Brain microvascular endothelial cell (primary cell): ENCODE data around the gene BRWD1.

Experiments
- DNase-seq: peaks from one replicate; pipeline ENCODE4 v3.0.0-alpha.2; 2020
- H3K27ac ChIP-seq: fragments of 250-450 bp; sonication (Bioruptor Pico); 2 replicates; pipeline ENCODE4 v1.5.1; 2020; ENCODE audit warnings: mild to moderate bottlenecking, moderate library complexity
- H3K27me3 ChIP-seq: fragments of 250-450 bp; sonication (Bioruptor Pico); replicated peaks from 2 replicates; pipeline ENCODE4 v1.5.1; 2020; ENCODE audit warnings: mild to moderate bottlenecking
- H3K36me3 ChIP-seq: fragments of 250-450 bp; sonication (Bioruptor Pico); replicated peaks from 2 replicates; pipeline ENCODE4 v1.5.1; 2020; ENCODE audit warnings: mild to moderate bottlenecking
- H3K4me3 ChIP-seq: 2 replicates; pipeline ENCODE4 v1.5.1; 2011; ENCODE audit warnings: low read depth, mild to moderate bottlenecking, control low read depth, low read length, moderate library complexity
- CTCF ChIP-seq: IDR thresholded peaks from 2 replicates; pipeline ENCODE4 v1.5.1; 2011; ENCODE audit warnings: low read depth, mild to moderate bottlenecking, moderate library complexity, low read length, control low read depth, inconsistent platforms; ENCODE audit errors: missing control alignments
- in situ Hi-C: cut with HindIII; loops from 2 replicates; pipeline ENCODE4 v1.10.0; 2017; ENCODE audit warnings: low sequenced_read_pairs, low pct_ligation_motif_present

BRWD1 gene

DNA sequence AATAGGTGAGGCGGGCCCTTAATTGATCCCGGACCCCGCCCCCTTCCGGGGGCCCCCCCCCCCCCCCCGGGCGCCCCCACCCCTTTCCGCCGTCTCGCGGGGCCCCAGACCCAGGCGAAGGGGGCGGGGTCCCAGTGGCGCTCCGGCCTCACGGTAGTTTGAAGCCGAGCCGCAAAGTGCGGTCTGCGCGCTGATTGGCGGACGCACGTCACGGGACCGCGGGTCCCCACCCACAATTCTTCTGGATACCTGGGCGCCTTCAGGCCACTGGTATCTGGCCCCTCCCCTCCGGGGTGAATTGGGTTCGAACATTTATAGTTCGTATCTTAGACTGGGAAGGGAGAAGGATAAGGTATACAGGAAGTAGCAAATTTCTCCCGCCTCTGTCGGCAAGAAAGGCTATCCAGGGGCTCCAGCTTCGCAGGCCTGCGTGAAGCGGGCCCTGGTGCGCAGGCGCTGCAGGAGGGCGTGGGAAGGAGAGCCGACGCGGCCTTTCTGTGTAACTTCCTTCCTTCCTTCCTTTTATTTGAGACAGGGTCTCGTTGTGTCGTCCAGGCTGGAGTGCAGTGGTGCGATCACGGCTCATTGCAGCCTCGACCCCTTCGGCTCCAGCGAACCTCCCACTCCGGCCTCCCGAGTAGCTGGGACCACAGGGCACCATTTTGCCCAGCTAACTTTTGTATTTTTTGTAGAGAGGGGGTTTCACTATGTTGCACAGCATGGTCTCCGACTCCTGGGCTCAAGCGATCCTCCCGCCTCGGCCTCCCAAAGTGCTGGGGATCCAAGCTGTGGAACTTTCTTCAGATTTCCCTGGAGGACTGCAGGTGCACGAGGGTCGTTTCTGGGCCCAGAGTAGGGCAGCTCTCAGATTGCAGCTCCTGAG lies 36.0 kb upstream of the BRWD1 start:
- in situ Hi-C loops, result no loop called here
- Histone ChIP-seq H3K36me3 (peaks cover 15% of the 10 kb centered on the region), H3K27me3 (no peaks in the 10 kb centered on the region), H3K4me3 (peak overlapping the region; percentile 61), H3K27ac (peak overlapping the region; percentile 35)
- TF ChIP-seq CTCF, result no peak
- DNase-seq, result peak; percentile 92

- peak; percentile 76 for DNase-seq
- TF ChIP-seq CTCF, result no peak
- peak within 1 kb of the TSS; percentile 89 for H3K27ac ChIP-seq
- in situ Hi-C loops, result no loop called here
- H3K27me3 ChIP-seq, result no peaks in the 10 kb centered on the region
- H3K36me3 ChIP-seq, result peaks cover 21% of the 10 kb centered on the region
- H3K4me3 ChIP-seq, result peak within 1 kb of the TSS; percentile 92
These were observed 35.2 kb upstream of the BRWD1 start, which contains the start of gene HMGN1 for GRCh38 chr21:39348355-39349210. Gene HMGN1, minus strand, starts transcription at chr21:39349088. Its CDS starts 171 bp downstream, at chr21:39348917.

GRCh38 chr21:39348040-39348354 lies 34.6 kb upstream of the BRWD1 start:
- DNase-seq, result no peak
- TF ChIP-seq CTCF, result no peak
- peak overlapping the region; percentile 89 for H3K27ac ChIP-seq

GRCh38 chr21:39347537-39347936 lies 34.1 kb upstream of the BRWD1 start:
- peak overlapping the region; percentile 92 for H3K4me3 ChIP-seq
- peaks cover 28% of the 10 kb centered on the region for H3K36me3 ChIP-seq
- no peak overlapping the region for H3K27ac ChIP-seq
- TF ChIP-seq CTCF, result no peak
- in situ Hi-C loops, result no loop called here
- DNase-seq, result no peak
- H3K27me3 ChIP-seq, result no peaks in the 10 kb centered on the region

More at GRCh38 chr21:39348040-39348354, 34.6 kb upstream of the BRWD1 start:
- in situ Hi-C loops, result no loop called here
- H3K27me3 ChIP-seq, result no peaks in the 10 kb centered on the region
- H3K4me3 ChIP-seq, result peak overlapping the region; percentile 92
- H3K36me3 ChIP-seq, result peaks cover 27% of the 10 kb centered on the region

- Histone ChIP-seq H3K27ac (no peak overlapping the region), H3K36me3 (peaks cover 34% of the 10 kb centered on the region), H3K4me3 (peak overlapping the region; percentile 92), H3K27me3 (no peaks in the 10 kb centered on the region)
- in situ Hi-C loops, result no loop called here
- no peak for DNase-seq
- no peak for TF ChIP-seq CTCF
These were observed 33.4 kb upstream of the BRWD1 start for GRCh38 chr21:39346671-39347331.
